HG03039 (cell line): ENCODE results near the gene IL27RA.

ENCODE experiments used
- ATAC-seq: cut with Tn5 transposase; IDR thresholded peaks from one replicate; pipeline ENCODE4 v1.9.1; 2021; ENCODE audit warnings: mild to moderate bottlenecking, moderate library complexity; ENCODE audit not compliant: unreplicated experiment

IL27RA gene

GRCh38 chr19:14081797-14082674 lies 50.5 kb downstream of the IL27RA start:
- peak; percentile 9 for ATAC-seq

GRCh38 chr19:14082675-14082960 lies 51.1 kb downstream of the IL27RA start:
- no peak for ATAC-seq

GRCh38 chr19:14085309-14085995 lies 53.9 kb downstream of the IL27RA start, which contains the start of gene C19orf67:
Gene C19orf67 (minus strand): TSS chr19:14085783. CDS start chr19:14085627, 156 bp downstream.
- ATAC-seq = no peak

GRCh38 chr19:14086098-14086497 lies 54.5 kb downstream of the IL27RA start:
- ATAC-seq = no peak

- no peak for ATAC-seq
Measured at GRCh38 chr19:14088634-14089411, 57.3 kb downstream of the IL27RA start.

- ATAC-seq = no peak
Measured at GRCh38 chr19:14089412-14089661, 57.8 kb downstream of the IL27RA start.

- no peak for ATAC-seq
Measured at GRCh38 chr19:14089662-14090508, 58.3 kb downstream of the IL27RA start.

GRCh38 chr19:14090509-14091080 lies 59.0 kb downstream of the IL27RA start, which contains the start of gene SAMD1:
Gene SAMD1 (minus strand): TSS chr19:14090751.
- peak; percentile 29 for ATAC-seq

GRCh38 chr19:14091081-14091812 lies 59.7 kb downstream of the IL27RA start:
- peak; percentile 48 for ATAC-seq

- ATAC-seq = no peak
Measured at GRCh38 chr19:14091813-14092462, 60.4 kb downstream of the IL27RA start.

- ATAC-seq = no peak
Measured at GRCh38 chr19:14093117-14093823, 61.7 kb downstream of the IL27RA start.

GRCh38 chr19:14094854-14095253 lies 63.3 kb downstream of the IL27RA start:
- ATAC-seq = no peak

GRCh38 chr19:14096272-14096992 lies 64.9 kb downstream of the IL27RA start:
- no peak for ATAC-seq

GRCh38 chr19:14097532-14098151 lies 66.1 kb downstream of the IL27RA start:
- no peak for ATAC-seq

- ATAC-seq = no peak
Measured at GRCh38 chr19:14101003-14101545, 69.5 kb downstream of the IL27RA start.

GRCh38 chr19:14102102-14102696 lies 70.6 kb downstream of the IL27RA start:
- ATAC-seq = no peak

- no peak for ATAC-seq
Measured at GRCh38 chr19:14102756-14103155, 71.2 kb downstream of the IL27RA start.
